Mucosa of descending colon (tissue), 3 donors: ENCODE results near the gene DYNLT2B. TPM values are rescaled to one million over a fixed set of nuclear protein-coding genes. Genes with fewer than 3 reads are reported as not detected.

Experiments used
- ATAC-seq: fragments of 200-7000 bp; cut with Tn5 transposase; one replicate; pipeline ENCODE4 v1.9.1; 2020; ENCODE audit warnings: mild to moderate bottlenecking, moderate library complexity
- DNase-seq, 3 donors: peaks; one replicate each; pipeline ENCODE4 v3.0.0-alpha.2; 2020
- H3K36me3 ChIP-seq: fragments of 200-600 bp; one replicate; pipeline ENCODE4 v1.8.0; 2021; ENCODE audit warnings: low read depth, mild to moderate bottlenecking
- H3K4me1 ChIP-seq: fragments of 200-600 bp; one replicate; pipeline ENCODE4 v1.8.0; 2021; ENCODE audit warnings: low read depth, mild to moderate bottlenecking
- H3K4me3 ChIP-seq: fragments of 200-600 bp; one replicate; pipeline ENCODE4 v1.8.0; 2021; ENCODE audit warnings: mild to moderate bottlenecking
- H3K9me3 ChIP-seq: fragments of 200-600 bp; one replicate; pipeline ENCODE4 v1.8.0; 2021; ENCODE audit warnings: mild to moderate bottlenecking
- CTCF ChIP-seq: fragments of 200-600 bp; IDR thresholded peaks from one replicate; pipeline ENCODE4 v1.8.0; 2022; ENCODE audit warnings: antibody characterized with exemption, mild to moderate bottlenecking
- intact Hi-C, 2 donors: fragments of 100-400 bp; cut with DNase I in 1 of 2; cut with micrococcal nuclease in 1 of 2; formaldehyde crosslinking; loops; one replicate each; pipeline versions ENCODE4 v1.11.0 to v1.11.1; 2022; cut with DNase I, micrococcal nuclease
- total RNA-seq, 3 donors: library from RNA; stranded (reverse); fragmentation: NEBNext Ultra II Directional in 2 of 3; extraction: Animal tissue kit (Norgen Biotek cat#: 25700) in 2 of 3; gene quantifications; one replicate each; pipeline versions ENCODE4 v1.2.1 to v1.2.4, GENCODE V29; 2021 to 2023
- donor health status: DM: no; HTN: no; CAD: no; lungs with moderate emphysema.
- donor health status: DM: no; HTN: no; CAD: no.
- donor health status: DM: no; HTN: yes; CAD: no.

DYNLT2B gene
- total RNA-seq, 3 donors from 2014 or later, result 0.64 to 5.2 (median 2.3) TPM

GRCh38 chr3:196268284-196269163 lies 49.5 kb downstream of the DYNLT2B start:
- TF ChIP-seq CTCF, result no peak
- intact Hi-C loops, result no loop called here
- Histone ChIP-seq H3K36me3 (no peaks in the 10 kb centered on the region), H3K4me3 (no peak overlapping the region), H3K4me1 (peaks cover 2% of the 10 kb centered on the region), H3K9me3 (no peaks in the 10 kb centered on the region)
- DNase-seq (no peak), ATAC-seq (peak; percentile 54)

- Histone ChIP-seq H3K9me3 (no peaks in the 10 kb centered on the region), H3K4me3 (no peak overlapping the region), H3K36me3 (no peaks in the 10 kb centered on the region), H3K4me1 (peaks cover 2% of the 10 kb centered on the region)
- no peak for DNase-seq
- intact Hi-C loops, result no loop called here
- no peak for TF ChIP-seq CTCF
- peak; percentile 71 for ATAC-seq
These were observed 54.2 kb downstream of the DYNLT2B start for GRCh38 chr3:196263819-196264218.

- no peaks in the 10 kb centered on the region for H3K36me3 ChIP-seq
These were observed 57.3 kb downstream of the DYNLT2B start for GRCh38 chr3:196260784-196261183.

GRCh38 chr3:196255776-196256175 lies 62.3 kb downstream of the DYNLT2B start:
- no peak for TF ChIP-seq CTCF
- no peaks in the 10 kb centered on the region for H3K36me3 ChIP-seq
- no peak for ATAC-seq
- DNase-seq, result no peak
- H3K9me3 ChIP-seq, result no peaks in the 10 kb centered on the region
- intact Hi-C loops, result loop anchor here in 1 of 2 donors (10.0 kb wide), 1 partner anchor 259 kb away; the partner anchor contains the start of gene SMCO1
- no peak overlapping the region for H3K4me3 ChIP-seq
- H3K4me1 ChIP-seq, result peaks cover 10% of the 10 kb centered on the region

More at GRCh38 chr3:196260784-196261183, 57.3 kb downstream of the DYNLT2B start:
- no peak for TF ChIP-seq CTCF
- DNase-seq (no peak), ATAC-seq (no peak)
- intact Hi-C loops, result no loop called here
- Histone ChIP-seq H3K4me3 (no peak overlapping the region), H3K4me1 (peaks cover 2% of the 10 kb centered on the region), H3K9me3 (no peaks in the 10 kb centered on the region)

- H3K9me3 ChIP-seq, result no peaks in the 10 kb centered on the region
- H3K4me3 ChIP-seq, result no peak overlapping the region
- H3K36me3 ChIP-seq, result no peaks in the 10 kb centered on the region
- DNase-seq, result no peak
- ATAC-seq, result peak; percentile 84
- peaks cover 10% of the 10 kb centered on the region for H3K4me1 ChIP-seq
- intact Hi-C loops, result loop anchor here in 1 of 2 donors (10.0 kb wide), 1 partner anchor 260 kb away; the partner anchor contains the start of gene SMCO1
- TF ChIP-seq CTCF, result no peak
These were observed 63.4 kb downstream of the DYNLT2B start for GRCh38 chr3:196254376-196255283.
